Naive thymus-derived CD4-positive, alpha-beta T cell (primary cell): ENCODE results near the gene RRAGD. TPM values are rescaled to one million over a fixed set of nuclear protein-coding genes. Genes with fewer than 3 reads are reported as not detected.

ENCODE experiments used
- ATAC-seq: fragments of 150-1000 bp; cut with Tn5 transposase; 2 replicates; pipeline ENCODE4 v1.10.0; 2021; ENCODE audit warnings: mild to moderate bottlenecking, moderate library complexity
- CTCF ChIA-PET: fragments of 350-600 bp; sonication (Branson Sonifier 250); formaldehyde crosslinking; loops from one replicate; lab custom pipeline; 2021; ENCODE audit warnings: antibody characterized with exemption; lab: Charles Lee
- POLR2A ChIA-PET: fragments of 350-600 bp; sonication (Branson Sonifier 250); formaldehyde crosslinking; loops from one replicate; lab custom pipeline; 2021; ENCODE audit warnings: antibody characterized with exemption, inconsistent platforms; lab: Charles Lee
- DNase-seq, 9 donors: peaks; one replicate each; pipeline versions ENCODE4 v3.0.0 to v3.0.0-alpha.2; 2020 to 2022; ENCODE audit warnings: mixed read lengths in 1 of 9
- H3K27ac ChIP-seq: one replicate; pipeline ENCODE4 v1.7.0; 2013; ENCODE audit warnings: mild to moderate bottlenecking, low read depth, low read length, moderate library complexity
- H3K27me3 ChIP-seq, 2 donors: one replicate each; pipeline ENCODE4 v1.7.0; 2013; ENCODE audit warnings: low read length in 2 of 2, mild to moderate bottlenecking in 2 of 2, moderate library complexity in 2 of 2; ENCODE audit not compliant: control insufficient read depth in 2 of 2, insufficient read depth in 2 of 2
- H3K36me3 ChIP-seq, 3 experiments: 1 replicate in 2 of 3; 2 replicates in 1 of 3; pipeline ENCODE4 v1.7.0; 2013; ENCODE audit warnings: low read length in 3 of 3, mild to moderate bottlenecking in 3 of 3, moderate library complexity in 1 of 3; ENCODE audit not compliant: insufficient read depth in 3 of 3, control insufficient read depth in 2 of 3
- H3K4me1 ChIP-seq, 2 donors: one replicate each; pipeline ENCODE4 v1.7.0; 2013; ENCODE audit warnings: low read length in 2 of 2, mild to moderate bottlenecking in 2 of 2, moderate library complexity in 1 of 2; ENCODE audit not compliant: control insufficient read depth in 2 of 2, insufficient read depth in 2 of 2
- H3K4me3 ChIP-seq: 2 replicates; pipeline ENCODE4 v1.7.0; 2013; ENCODE audit warnings: mild to moderate bottlenecking, low read length
- H3K9me3 ChIP-seq, 3 experiments: 1 replicate in 2 of 3; 2 replicates in 1 of 3; pipeline ENCODE4 v1.7.0; 2013; ENCODE audit warnings: low read length in 3 of 3; ENCODE audit not compliant: control insufficient read depth in 2 of 3
- H3K27ac Mint-ChIP-seq, 9 donors: one replicate each; pipeline ENCODE4 v1.8.0; 2020 to 2022; ENCODE audit warnings: mixed read lengths in 9 of 9, mild to moderate bottlenecking in 8 of 9, moderate library complexity in 5 of 9, inconsistent platforms in 2 of 9
- H3K27me3 Mint-ChIP-seq, 5 donors: one replicate each; pipeline ENCODE4 v1.8.0; 2021 to 2022; ENCODE audit warnings: mixed read lengths in 5 of 5, mild to moderate bottlenecking in 1 of 5
- H3K36me3 Mint-ChIP-seq, 5 donors: one replicate each; pipeline ENCODE4 v1.8.0; 2020 to 2022; ENCODE audit warnings: mixed read lengths in 5 of 5, mild to moderate bottlenecking in 3 of 5, inconsistent platforms in 1 of 5
- H3K4me1 Mint-ChIP-seq, 7 donors: one replicate each; pipeline ENCODE4 v1.8.0; 2020 to 2022; ENCODE audit warnings: mixed read lengths in 7 of 7, mild to moderate bottlenecking in 3 of 7, inconsistent platforms in 1 of 7
- H3K4me3 Mint-ChIP-seq, 10 donors: one replicate each; pipeline ENCODE4 v1.8.0; 2020 to 2022; ENCODE audit warnings: mild to moderate bottlenecking in 10 of 10, mixed read lengths in 10 of 10, moderate library complexity in 6 of 10, inconsistent platforms in 2 of 10
- H3K9me3 Mint-ChIP-seq, 11 donors: one replicate each; pipeline ENCODE4 v1.8.0; 2020 to 2022; ENCODE audit warnings: mixed read lengths in 11 of 11, mild to moderate bottlenecking in 4 of 11, inconsistent platforms in 1 of 11, moderate library complexity in 1 of 11
- intact Hi-C, 2 donors: fragments of 100-400 bp; cut with micrococcal nuclease; formaldehyde crosslinking; loops; one replicate each; pipeline ENCODE4 v1.15.1; 2023
- polyA plus RNA-seq, 2 donors: library from polyadenylated mRNA; unstranded; fragments of 300-500 nt; fragmentation: Illumina TruSeq; gene quantifications; one replicate each; pipeline ENCODE4 v1.2.3, GENCODE V29; 2021
- total RNA-seq, 6 experiments: library from RNA in 5 of 6; stranded (reverse) in 5 of 6; gene quantifications; 1 replicate in 5 of 6; 2 replicates in 1 of 6; pipeline ENCODE4 v1.2.3 and lab custom pipeline; 2021 to 2026

The RRAGD gene
- total and polyA plus RNA-seq, 7 experiments from 2014 or later = 2.4 to 12.1 (median 7.4) TPM

GRCh38 chr6:89387516-89388201 is 24.4 kb downstream of the RRAGD start:
- POLR2A ChIA-PET = no interaction called here
- CTCF ChIA-PET = interaction anchor here (0.8 kb wide), 1 partner anchor 29 kb away, joined by 3 read pairs; no protein-coding TSS in a partner anchor
- Mint-ChIP-seq H3K36me3 (peaks cover 0 to 9% (median 5%) of the 10 kb centered on the region in 5 donors), H3K27me3 (no peaks in the 10 kb centered on the region), H3K9me3 (peaks cover 0 to 2% (median 0%) of the 10 kb centered on the region in 11 donors), H3K27ac (no peak overlapping the region), H3K4me1 (peaks cover 0 to 1% (median 0%) of the 10 kb centered on the region in 7 donors), H3K4me3 (no peak overlapping the region)
- Histone ChIP-seq H3K4me1 (no peaks in the 10 kb centered on the region), H3K27ac (no peak overlapping the region), H3K4me3 (no peak overlapping the region), H3K9me3 (no peaks in the 10 kb centered on the region), H3K36me3 (no peaks in the 10 kb centered on the region), H3K27me3 (no peaks in the 10 kb centered on the region)
- intact Hi-C loops = no loop called here
- DNase-seq (no peak), ATAC-seq (no peak)

- Histone ChIP-seq H3K4me3 (no peak overlapping the region), H3K27me3 (no peaks in the 10 kb centered on the region), H3K4me1 (no peaks in the 10 kb centered on the region), H3K9me3 (no peaks in the 10 kb centered on the region), H3K27ac (no peak overlapping the region), H3K36me3 (no peaks in the 10 kb centered on the region)
- H3K9me3 Mint-ChIP-seq = peaks cover 0 to 2% (median 0%) of the 10 kb centered on the region in 11 donors
- H3K4me3 Mint-ChIP-seq = no peak overlapping the region
- intact Hi-C loops = no loop called here
- H3K27ac Mint-ChIP-seq = no peak overlapping the region
- no peaks in the 10 kb centered on the region for H3K27me3 Mint-ChIP-seq
- H3K36me3 Mint-ChIP-seq = peaks cover 0 to 9% (median 5%) of the 10 kb centered on the region in 5 donors
- peaks cover 0 to 1% (median 0%) of the 10 kb centered on the region in 7 donors for H3K4me1 Mint-ChIP-seq
- ATAC-seq (no peak), DNase-seq (no peak)
- ChIA-PET POLR2A (no interaction called here), CTCF (no interaction called here)
Measured at GRCh38 chr6:89386917-89387491, 25.1 kb downstream of the RRAGD start.

- no peak overlapping the region for H3K27ac Mint-ChIP-seq
- peaks cover 0 to 9% (median 5%) of the 10 kb centered on the region in 5 donors for H3K36me3 Mint-ChIP-seq
- no peaks in the 10 kb centered on the region for H3K27me3 ChIP-seq
- intact Hi-C loops = no loop called here
- no peaks in the 10 kb centered on the region for H3K9me3 ChIP-seq
- no peaks in the 10 kb centered on the region for H3K4me1 ChIP-seq
- no peaks in the 10 kb centered on the region for H3K9me3 Mint-ChIP-seq
- ATAC-seq (no peak), DNase-seq (no peak)
- no peak overlapping the region for H3K27ac ChIP-seq
- no peaks in the 10 kb centered on the region for H3K27me3 Mint-ChIP-seq
- H3K4me3 ChIP-seq = no peak overlapping the region
- POLR2A ChIA-PET = no interaction called here
- no peaks in the 10 kb centered on the region for H3K4me1 Mint-ChIP-seq
- CTCF ChIA-PET = no interaction called here
- no peak overlapping the region for H3K4me3 Mint-ChIP-seq
- H3K36me3 ChIP-seq = no peaks in the 10 kb centered on the region
Measured at GRCh38 chr6:89385846-89386245, 26.2 kb downstream of the RRAGD start.

- Mint-ChIP-seq H3K27ac (no peak overlapping the region), H3K9me3 (no peaks in the 10 kb centered on the region), H3K4me3 (no peak overlapping the region), H3K27me3 (no peaks in the 10 kb centered on the region), H3K4me1 (no peaks in the 10 kb centered on the region), H3K36me3 (peaks cover 0 to 9% (median 5%) of the 10 kb centered on the region in 5 donors)
- Histone ChIP-seq H3K4me1 (no peaks in the 10 kb centered on the region), H3K9me3 (no peaks in the 10 kb centered on the region), H3K4me3 (no peak overlapping the region), H3K27ac (no peak overlapping the region), H3K27me3 (no peaks in the 10 kb centered on the region), H3K36me3 (no peaks in the 10 kb centered on the region)
- no peak for DNase-seq
- CTCF ChIA-PET = no interaction called here
- POLR2A ChIA-PET = no interaction called here
- intact Hi-C loops = no loop called here
- no peak for ATAC-seq
Measured at GRCh38 chr6:89385156-89385667, 26.9 kb downstream of the RRAGD start.

GRCh38 chr6:89381031-89381430 is 31.0 kb downstream of the RRAGD start:
- ATAC-seq (no peak), DNase-seq (no peak)
- Mint-ChIP-seq H3K9me3 (no peaks in the 10 kb centered on the region), H3K27ac (no peak overlapping the region), H3K36me3 (peaks cover 0 to 10% (median 4%) of the 10 kb centered on the region in 5 donors), H3K4me1 (peaks cover 0 to 13% (median 3%) of the 10 kb centered on the region in 7 donors), H3K27me3 (no peaks in the 10 kb centered on the region), H3K4me3 (no peak overlapping the region)
- Histone ChIP-seq H3K27ac (no peak overlapping the region), H3K9me3 (no peaks in the 10 kb centered on the region), H3K27me3 (no peaks in the 10 kb centered on the region), H3K36me3 (no peaks in the 10 kb centered on the region), H3K4me1 (peaks cover 0 to 3% of the 10 kb centered on the region in 2 donors), H3K4me3 (no peak overlapping the region)
- ChIA-PET CTCF (interaction anchor here (0.6 kb wide), 2 partner anchors 9 to 64 kb away, joined by 3 to 5 read pairs; no protein-coding TSS in a partner anchor), POLR2A (no interaction called here)
- intact Hi-C loops = no loop called here

- H3K4me1 Mint-ChIP-seq = peaks cover 0 to 25% (median 9%) of the 10 kb centered on the region in 7 donors
- ChIA-PET CTCF (interaction anchor here (0.7 kb wide), 1 partner anchor 300 kb away, joined by 5 read pairs; no protein-coding TSS in a partner anchor), POLR2A (no interaction called here)
- H3K4me3 Mint-ChIP-seq = no peak overlapping the region
- H3K4me3 ChIP-seq = no peak overlapping the region
- intact Hi-C loops = loop anchor here in 1 of 2 donors (10.0 kb wide), 1 partner anchor 836 kb away; no protein-coding TSS in a partner anchor
- no peaks in the 10 kb centered on the region for H3K27me3 ChIP-seq
- no peaks in the 10 kb centered on the region for H3K36me3 ChIP-seq
- H3K9me3 Mint-ChIP-seq = no peaks in the 10 kb centered on the region
- no peak overlapping the region for H3K27ac Mint-ChIP-seq
- H3K27ac ChIP-seq = no peak overlapping the region
- ATAC-seq (peak; percentile 18), DNase-seq (no peak)
- peaks cover 0 to 7% (median 0%) of the 10 kb centered on the region in 5 donors for H3K36me3 Mint-ChIP-seq
- peaks cover 0 to 6% of the 10 kb centered on the region in 2 donors for H3K4me1 ChIP-seq
- no peaks in the 10 kb centered on the region for H3K9me3 ChIP-seq
- H3K27me3 Mint-ChIP-seq = no peaks in the 10 kb centered on the region
Measured at GRCh38 chr6:89379281-89379680, 32.8 kb downstream of the RRAGD start.
